Putamen (tissue), 1 donor: ENCODE measurements around the gene CYREN.

Source experiments
- DNase-seq: peaks from one replicate; pipeline ENCODE4 v3.0.0-alpha.2; 2016; ENCODE audit warnings: low spot score

CYREN gene

DNA sequence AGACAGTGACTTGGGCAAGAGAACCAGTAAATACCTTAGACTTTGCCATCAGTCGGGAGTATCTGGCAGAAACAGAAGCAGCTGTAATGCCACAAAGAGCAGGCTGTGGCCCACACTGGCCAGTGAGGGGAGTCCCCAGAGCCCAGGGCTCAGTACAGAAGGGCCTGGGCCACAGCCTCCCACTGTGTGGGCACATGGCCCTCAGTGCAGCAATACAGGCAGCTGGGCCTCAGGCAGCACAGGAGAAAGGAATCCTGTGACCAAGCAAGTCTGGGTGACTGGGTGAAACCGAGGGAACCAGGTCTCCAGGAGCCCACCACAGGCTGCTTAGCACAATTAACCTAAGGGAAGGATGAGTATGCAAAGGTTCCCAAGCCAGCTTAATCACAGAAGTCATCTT, 26.8 kb upstream of the CYREN start:
- no peak for DNase-seq

DNA sequence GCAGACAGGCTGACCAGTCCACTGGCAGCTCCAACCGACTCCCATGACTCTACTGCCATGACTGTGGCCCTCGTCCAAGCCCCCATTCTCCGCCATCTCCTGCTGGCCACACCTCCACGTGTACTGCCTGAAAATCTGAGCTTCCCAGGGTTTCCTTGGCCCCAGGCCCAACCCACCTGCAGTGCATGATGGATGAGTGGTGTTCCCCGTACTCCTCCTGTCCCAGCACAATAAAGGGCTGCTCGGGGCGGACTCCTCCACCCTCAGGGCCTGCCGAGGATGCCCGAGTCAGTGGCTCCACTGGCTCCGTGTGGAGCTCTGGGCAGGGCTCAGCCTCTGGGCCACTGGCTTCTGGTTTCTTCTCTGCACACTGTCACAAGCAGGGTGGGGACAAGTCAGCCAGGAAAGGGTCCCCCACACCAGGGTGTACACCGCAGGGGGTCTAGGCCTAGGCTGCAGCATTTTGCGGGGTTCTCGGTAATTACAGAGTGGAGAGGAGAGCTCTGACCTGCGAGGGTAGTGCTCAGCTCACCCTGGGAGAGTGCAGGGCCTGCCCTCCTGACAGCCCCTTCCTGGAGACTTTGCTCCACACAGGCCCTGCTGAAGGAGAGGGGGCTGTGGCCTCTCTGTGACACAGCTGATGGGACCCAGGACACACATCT, 25.6 kb upstream of the CYREN start:
- DNase-seq = no peak

DNA sequence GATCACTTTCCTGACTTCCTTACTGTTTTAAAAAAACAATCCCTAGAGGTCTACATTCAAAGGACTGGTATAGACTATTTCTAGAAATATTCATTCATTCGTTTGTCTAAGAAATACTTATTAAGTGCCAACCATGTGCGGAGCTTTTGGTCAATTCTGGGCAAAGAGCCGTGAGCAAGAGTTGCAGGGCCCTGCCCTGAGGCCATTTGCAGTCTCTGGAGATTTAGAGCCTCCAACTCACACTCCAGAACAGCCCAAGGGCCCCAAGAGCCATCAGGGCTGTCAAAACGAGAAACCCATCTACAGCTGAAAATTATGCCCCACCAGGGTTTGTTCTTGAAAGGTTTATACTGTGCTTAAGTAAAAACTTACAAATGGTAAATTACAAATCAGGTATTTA, 24.6 kb upstream of the CYREN start:
- no peak for DNase-seq

DNA sequence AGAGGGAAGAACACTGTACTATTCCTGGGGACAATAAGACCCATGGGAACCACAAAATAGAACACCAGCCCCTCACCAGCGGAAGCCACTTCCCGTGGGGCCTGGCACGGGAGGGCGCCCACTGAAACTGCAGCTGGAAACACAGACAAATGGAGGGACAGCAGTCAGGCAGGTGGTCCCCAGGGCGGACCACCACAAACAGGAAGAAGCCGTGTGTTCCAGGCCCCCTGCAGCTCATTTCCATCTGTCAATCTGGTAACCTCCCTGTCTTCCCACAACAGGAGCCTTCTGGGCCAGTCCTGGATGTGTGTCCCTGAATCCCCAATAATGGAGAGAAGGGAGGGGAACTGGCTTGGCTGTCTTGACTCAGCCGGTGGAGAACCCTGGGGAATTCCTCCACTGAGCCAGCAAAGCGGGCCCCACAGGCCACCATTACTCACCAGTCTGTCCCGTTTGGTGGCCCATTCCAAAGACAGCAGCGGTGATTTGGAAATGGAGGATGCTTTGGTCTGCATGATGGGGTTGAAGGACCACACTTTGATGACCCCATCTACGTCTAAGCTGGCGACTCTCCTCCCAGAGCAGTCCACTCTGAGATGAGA, 24.1 kb upstream of the CYREN start:
- DNase-seq = no peak

DNA sequence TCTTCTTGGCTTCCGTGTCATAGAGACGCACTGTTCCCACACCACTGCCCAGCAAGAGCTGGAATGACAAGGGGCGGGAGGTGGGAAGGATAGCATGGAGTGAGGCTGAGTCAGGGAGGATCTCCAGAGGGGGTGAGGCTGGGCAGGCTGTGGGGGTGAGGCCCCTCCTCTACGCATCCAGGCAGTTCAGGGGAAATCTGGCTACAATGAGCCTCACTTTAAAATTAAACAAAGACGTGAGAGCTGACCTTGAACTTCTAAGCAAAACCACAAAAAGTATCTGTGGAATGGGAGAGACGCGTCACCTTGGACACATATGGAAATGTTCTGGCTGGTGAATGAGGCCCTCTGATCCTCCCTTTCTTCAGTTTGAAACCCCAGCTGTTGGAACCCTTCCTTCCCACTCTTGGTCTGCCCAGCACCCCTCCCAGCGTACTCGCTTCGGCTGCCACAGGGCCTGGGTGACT, 23.1 kb upstream of the CYREN start:
- no peak for DNase-seq

DNA sequence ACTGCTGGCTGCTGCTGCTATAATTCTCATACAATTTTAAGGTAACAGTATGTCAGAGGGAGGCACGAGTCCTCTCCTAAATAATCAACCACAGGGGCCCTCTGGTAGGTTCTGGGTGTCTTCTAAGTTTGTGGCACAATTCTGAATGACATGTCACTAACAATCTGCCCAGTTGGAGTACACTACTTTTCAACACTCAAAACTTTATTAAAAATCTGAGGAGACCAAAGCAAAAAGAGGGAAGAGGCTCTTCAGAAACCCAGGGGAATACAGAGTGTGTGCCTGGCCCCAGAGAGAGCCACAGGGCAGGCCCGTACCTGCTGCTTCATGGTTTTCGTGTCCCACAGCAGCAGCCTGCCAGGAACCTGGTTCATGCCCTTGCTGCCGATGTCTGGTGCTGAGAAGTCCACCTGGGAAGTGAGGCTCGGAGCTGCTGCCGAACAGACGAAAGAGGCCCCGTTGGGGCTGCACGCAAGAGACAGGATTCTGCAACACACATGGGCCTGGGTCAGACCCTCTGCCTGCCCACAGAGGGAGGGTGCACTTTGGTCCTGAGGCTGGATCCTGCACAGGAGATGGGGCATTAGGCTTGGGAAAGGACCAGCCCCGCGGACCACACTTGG, 22.5 kb upstream of the CYREN start:
- no peak for DNase-seq

DNA sequence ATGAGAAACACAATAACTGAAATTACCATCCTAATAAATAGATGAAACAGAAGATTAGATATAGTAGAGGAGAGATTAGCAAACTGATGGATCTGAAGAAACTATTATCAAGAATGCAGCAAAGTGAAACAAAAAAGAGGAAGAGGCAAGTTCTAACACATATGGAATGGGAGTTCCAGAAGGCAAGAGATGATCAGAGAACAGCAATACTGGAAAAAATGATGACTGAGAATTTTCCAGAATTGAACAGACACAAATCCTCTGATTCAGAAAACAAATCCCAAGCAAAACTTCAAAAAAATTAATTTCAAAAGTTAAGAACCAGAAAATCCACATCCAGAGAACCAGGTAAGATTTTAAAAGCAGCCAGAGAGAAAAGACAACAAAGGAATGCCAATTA, 20.2 kb upstream of the CYREN start:
- DNase-seq = no peak

DNA sequence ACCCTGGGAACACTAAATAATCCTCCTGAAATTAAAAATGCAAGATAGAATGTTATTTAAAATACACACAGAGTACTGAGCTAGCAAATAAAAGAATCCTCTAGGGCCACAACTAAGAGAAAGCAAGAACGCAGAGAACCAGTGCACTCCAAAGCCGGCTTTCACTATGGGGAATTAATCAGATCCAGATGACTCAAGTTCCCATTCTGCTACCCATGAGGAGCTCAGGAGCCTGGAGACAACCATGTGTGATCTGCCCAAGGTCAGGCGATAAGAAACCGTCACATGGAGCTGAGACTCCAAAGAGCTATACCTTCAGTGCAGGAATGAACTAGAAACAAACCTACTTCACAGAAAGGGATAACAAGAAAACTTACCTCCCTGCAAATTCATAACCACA, 19.5 kb upstream of the CYREN start:
- no peak for DNase-seq

DNA sequence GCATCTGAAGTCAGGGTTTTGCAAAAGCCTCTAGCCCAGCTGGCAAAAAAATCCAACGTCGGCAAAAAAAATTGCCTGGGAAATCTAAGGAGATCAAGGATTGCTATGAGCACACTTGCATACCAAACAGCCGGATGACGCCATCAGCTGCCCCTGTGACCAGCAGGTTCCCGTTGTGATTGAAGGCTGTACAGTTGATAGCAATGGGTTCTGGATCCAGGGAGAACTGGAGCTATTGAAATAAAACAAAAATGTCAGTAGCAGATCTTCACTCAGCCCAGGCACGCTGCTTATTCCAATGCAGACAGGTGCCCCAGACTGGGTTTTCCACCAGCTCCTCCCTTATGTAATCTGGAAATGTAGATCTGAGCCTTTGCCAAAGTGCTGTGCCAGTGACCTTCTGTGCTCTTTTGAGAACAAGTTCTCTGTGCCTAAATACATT, 18.7 kb upstream of the CYREN start:
- DNase-seq = peak; percentile 76

DNA sequence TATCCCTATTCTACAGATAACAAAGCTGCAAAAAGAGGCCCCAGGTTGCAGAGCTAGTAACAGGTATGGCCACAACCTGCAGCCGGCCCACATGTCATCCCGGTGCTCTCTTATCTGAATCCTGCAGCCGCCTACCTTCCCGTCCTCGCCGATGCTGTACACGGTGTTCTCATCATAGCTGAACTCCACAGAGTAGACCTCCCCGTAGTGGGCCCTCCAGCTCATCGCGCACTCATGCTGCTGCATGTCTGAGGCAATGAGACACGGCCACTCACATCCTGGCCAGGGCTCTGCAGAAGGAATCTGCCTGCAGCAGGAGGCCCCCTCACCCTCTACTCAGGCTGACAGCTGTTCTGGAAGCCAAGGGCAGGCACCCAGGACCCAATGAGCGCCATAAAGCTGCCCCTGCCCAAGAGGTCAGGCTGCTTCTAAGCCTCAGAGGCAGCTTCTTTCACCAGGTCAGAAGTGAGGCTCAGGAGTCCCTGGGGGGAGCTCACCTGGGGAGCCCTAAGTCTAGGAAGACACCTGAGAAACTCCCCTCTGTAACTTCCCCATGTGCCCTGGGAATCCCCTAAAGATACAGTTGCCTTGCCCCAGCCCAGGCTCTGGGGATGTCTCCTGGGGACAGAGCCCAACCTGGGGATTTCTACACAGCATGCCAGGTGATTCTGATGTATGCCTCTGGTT, 17.9 kb upstream of the CYREN start:
- DNase-seq = no peak

DNA sequence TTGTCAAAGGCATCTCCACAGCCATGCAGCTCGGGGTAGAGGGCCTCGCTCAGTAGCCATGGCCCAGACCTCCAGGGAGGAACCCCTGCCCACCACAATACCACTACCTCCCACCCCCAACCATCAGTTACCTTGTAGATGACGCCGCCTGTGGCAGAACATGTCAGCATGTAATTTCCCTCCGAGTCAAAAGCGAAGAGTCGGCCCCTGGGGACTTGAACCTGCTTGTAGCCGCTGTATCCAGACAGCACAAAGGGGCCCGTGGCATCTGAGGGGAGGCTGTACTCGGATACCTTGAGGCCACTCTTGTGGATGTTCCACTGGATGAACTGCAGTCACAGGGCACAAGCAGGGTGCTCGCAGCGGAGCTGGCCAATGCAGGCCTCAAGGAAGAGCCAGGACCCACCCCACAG, 16.3 kb upstream of the CYREN start:
- DNase-seq = no peak

DNA sequence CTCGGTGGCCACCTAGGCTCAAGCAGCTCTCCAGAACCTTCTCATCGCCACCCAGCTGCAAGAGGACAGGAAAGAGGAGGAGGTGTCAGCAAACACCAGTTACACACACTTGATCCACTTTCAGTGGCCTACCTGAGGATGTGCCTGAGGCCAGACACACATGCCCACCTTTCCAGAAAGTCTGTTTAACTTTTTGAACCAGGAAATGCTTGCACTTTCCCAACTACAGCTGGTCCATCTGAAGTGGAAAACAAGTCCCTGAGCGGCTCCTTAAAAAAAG, 15.7 kb upstream of the CYREN start:
- no peak for DNase-seq

DNA sequence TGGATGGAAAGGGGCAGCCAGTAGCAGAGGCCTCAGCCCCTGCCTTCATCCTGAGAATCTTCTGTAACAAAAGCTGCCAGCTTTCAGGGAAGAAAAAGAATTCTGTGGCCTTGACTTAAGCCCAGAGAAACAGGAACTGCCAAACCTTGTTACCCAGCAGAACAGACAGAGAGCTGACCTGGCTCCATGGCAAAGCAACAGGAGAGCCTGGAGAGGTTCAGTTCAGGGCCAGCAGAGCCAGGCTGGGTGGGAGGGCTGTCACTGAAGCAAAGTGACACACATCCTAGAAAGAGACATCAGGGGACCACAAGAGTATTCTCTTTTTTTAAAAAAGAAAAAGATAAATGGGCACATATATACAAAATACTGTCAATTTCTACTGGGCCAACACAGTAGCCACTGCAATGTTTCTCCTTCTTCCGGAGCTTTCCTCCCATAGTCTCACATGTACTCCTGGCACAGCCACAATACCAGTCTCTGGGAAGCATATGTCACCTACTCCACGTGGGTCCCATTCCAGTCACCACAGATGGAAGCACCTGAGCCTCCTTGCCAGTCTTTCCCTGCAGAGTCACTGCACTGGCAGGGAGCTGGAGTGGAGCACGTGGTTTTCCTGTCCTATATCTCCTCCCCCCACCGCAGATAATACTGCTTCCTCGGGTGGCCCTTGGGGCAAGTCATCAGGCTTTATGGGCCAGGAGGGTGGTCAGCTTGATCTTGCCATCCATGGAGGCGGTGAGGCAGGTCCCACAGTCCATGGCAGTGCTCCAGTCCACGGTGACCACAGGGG, 15.2 kb upstream of the CYREN start:
- no peak for DNase-seq

DNA sequence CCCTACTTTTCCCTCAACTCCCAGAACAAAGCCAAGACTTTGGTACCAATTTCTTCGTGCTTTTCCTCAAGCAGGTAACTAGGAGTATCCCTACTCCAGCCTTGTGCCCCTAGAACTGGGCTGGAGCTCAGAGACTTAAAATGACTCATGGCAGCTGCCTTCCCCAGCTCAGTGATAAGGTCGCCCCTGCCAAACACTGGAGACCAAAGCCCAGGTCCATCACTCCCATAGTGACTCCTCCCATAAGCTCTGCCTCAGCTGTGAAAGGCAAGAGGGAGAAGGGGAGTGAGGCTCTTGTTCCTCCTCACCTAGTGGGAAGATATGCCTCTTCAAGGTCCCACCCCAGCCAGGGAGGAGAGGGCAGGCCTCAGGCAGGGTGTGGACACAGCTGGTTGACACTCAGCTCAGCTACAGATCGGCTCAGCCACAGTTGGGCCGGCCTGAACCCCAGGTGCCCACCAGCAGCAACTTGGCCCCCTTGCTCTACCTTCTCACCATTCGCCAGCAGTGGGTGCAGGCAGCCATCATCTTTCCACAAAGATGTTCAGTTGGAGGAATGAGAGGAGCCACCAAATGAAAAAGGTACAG, 13.8 kb upstream of the CYREN start:
- no peak for DNase-seq

DNA sequence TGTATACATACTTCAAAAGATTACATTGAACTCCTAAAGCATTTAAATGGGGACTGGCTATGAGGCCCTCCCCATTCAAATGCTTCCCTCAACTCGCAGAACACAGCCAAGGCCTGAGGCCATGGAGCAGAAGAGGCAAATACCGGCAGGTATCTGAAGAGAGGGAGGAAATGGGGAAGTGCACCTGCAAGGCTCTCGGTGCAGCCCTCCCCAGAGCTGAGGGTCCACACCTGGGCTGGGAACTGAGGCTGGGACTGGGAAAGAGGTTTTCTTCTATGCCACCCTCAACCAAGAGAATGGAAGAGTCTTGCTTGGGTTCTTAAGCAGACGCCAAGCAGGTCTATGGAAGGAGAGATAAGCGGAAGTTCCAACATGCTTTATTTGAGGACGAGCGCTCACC, 13.0 kb upstream of the CYREN start:
- no peak for DNase-seq

DNA sequence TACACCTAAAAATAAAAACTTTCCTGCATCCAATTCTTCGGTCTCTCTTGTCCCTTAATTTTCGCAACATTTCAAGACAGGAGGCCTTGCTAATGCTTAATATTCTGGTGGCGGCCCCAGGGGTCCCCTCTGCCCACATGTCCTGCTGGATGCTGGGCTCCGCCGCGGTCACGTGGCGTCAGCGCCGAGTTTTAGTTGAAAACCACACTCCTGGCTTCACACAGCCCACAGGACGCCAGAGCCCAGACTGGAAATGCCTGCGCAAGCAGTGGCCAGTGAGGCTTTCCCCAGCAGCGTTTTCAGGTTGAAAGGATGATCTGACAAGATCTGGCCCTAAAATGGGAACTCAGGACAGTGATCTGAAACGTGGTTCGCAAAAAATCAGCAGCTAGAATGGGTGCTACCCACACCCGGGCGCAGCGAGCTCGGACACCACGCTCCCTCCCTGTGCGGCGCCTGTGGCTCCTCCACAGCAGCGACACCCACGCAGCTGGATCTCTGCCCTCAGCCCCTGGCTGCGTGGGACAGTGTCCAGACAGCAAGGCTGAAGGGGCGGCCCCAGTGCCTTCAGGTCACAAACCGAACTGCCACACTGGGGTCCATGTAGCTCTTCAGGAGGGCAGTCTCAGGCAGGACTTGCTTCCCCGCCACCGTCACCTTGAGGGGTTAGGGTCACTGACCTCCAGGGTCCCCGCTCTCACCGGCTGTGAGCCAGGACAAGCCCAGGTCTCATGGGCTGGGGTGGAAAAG, 11.6 kb upstream of the CYREN start:
- no peak for DNase-seq

DNA sequence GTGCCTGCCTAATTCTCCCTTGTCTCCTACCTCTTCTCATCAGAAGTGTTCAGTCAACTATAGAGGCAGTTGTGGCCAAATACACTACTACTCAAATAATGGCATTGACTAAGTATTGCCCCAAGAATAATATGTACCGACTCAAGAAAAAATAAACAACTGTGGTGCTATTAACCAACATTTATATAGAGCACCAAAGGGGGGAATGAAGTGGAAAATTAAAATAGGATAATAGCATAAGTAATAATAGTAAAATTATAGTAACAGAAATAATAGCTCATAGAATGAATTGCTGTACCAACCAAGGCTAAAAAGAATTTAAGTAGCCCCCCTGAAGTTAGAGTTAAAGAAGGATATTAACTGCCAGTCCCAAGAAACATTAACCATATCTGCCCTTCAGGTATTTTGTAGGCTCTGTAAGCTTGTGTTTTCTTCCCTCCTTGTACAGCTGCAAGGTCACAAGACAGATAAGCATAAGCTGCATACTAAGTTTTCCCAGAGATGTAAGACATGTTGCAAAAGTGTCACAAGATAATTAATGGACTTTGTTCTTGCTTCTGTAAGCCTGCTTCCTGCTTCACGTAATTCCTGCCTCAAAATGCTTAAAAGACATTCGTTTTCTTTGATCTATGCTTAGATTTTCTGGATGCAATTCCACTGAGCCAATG, 10.9 kb upstream of the CYREN start:
- DNase-seq = no peak

DNA sequence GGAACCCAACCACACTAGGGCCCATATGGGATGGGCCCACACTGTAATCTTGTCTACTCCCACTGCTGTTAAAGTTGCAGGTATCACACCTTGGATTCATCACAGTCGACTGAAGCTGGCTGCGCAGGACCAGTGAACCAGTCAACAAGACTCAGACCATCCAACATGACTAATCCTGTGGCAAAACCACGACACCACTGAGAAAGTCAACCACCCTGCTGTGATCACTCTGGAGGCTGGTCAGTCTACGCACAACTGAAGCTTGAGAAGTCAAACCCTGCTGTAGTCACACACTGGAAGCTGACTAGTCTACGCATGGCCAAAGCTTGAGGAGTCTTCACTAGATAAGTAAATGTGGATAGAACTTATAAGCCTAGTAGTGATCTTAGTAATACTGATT, 9.6 kb upstream of the CYREN start:
- no peak for DNase-seq

DNA sequence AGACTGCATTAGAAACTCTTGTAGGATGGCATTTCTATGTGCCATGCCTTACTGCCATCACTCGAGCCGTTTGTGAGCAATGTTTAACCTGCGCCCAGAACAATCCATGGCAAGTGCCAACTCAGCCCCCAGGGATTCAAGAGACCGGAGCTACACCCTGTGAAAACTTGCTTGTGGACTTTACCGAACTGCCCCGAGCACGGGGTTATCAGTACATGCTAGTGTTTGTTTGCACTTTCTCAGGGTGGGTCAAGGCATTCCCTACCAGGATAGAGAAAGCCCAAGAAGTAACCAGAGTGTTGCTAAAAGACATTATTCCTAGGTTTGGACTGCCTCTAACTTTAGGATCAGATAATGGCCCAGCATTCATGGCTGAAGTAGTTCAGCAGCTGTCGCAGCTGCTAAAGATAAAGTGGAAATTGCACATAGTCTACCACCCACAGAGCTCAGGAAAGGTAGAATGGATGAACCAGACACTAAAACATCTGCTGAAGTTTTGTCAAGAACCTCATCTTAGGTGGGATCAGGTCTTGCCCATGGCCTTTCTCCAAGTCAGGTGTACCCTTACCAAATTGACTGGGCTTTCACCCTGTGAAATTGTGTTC, 8.9 kb upstream of the CYREN start:
- DNase-seq = no peak

DNA sequence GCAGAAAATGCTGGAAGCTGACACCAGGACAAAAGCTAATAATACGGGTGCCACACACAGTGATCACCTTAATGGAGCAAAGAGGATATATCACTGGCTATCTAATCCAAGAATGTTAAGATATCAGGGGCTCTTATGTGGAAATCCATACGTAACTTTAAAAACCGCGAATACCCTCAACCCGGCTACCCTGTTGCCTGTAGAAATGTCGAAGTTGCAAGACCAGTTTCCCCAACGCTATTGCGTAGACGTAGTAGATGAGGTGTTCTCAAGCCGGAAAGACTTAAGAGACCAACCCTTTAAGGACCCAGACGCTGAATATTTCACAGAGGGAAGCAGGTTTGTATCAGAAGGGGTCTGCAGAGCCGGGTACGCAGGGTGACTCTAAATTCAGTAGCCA, 7.9 kb upstream of the CYREN start:
- no peak for DNase-seq
